Measurements from ENCODE around the gene TENM3.

TENM3 gene

GRCh38 chr4:182519528-182519927 lies 276.3 kb downstream of the TENM3 start:
- DNase-seq (ENCODE audit: low spot score): no peak

- no peak for DNase-seq (ENCODE audit: low spot score)
Observed at GRCh38 chr4:182521011-182521410, 277.8 kb downstream of the TENM3 start.

- DNase-seq (ENCODE audit: low spot score): no peak
Observed at GRCh38 chr4:182528819-182529218, 285.6 kb downstream of the TENM3 start.

GRCh38 chr4:182530451-182530850 lies 287.2 kb downstream of the TENM3 start:
- DNase-seq (ENCODE audit: low spot score): no peak

- no peak for DNase-seq (ENCODE audit: low spot score)
Observed at GRCh38 chr4:182531555-182532162, 288.5 kb downstream of the TENM3 start.

GRCh38 chr4:182532441-182532840 lies 289.2 kb downstream of the TENM3 start:
- DNase-seq (ENCODE audit: low spot score): no peak

GRCh38 chr4:182533964-182534363 lies 290.8 kb downstream of the TENM3 start:
- DNase-seq (ENCODE audit: low spot score): no peak

- no peak for DNase-seq (ENCODE audit: low spot score)
Observed at GRCh38 chr4:182536221-182536811, 293.1 kb downstream of the TENM3 start.

- no peak for DNase-seq (ENCODE audit: low spot score)
Observed at GRCh38 chr4:182537031-182537795, 294.0 kb downstream of the TENM3 start.

GRCh38 chr4:182538031-182538430 lies 294.8 kb downstream of the TENM3 start:
- DNase-seq (ENCODE audit: low spot score): no peak

GRCh38 chr4:182540496-182540895 lies 297.3 kb downstream of the TENM3 start:
- DNase-seq (ENCODE audit: low spot score): no peak

- DNase-seq (ENCODE audit: low spot score): no peak
Observed at GRCh38 chr4:182547435-182547834, 304.2 kb downstream of the TENM3 start.

- DNase-seq (ENCODE audit: low spot score): no peak
Observed at GRCh38 chr4:182548156-182548555, 305.0 kb downstream of the TENM3 start.

- DNase-seq (ENCODE audit: low spot score): no peak
Observed at GRCh38 chr4:182549356-182549755, 306.2 kb downstream of the TENM3 start.

GRCh38 chr4:182552948-182553347 lies 309.7 kb downstream of the TENM3 start:
- DNase-seq (ENCODE audit: low spot score): no peak

GRCh38 chr4:182553653-182554052 lies 310.5 kb downstream of the TENM3 start:
- no peak for DNase-seq (ENCODE audit: low spot score)

- no peak for DNase-seq (ENCODE audit: low spot score)
Observed at GRCh38 chr4:182554736-182555135, 311.5 kb downstream of the TENM3 start.

- no peak for DNase-seq (ENCODE audit: low spot score)
Observed at GRCh38 chr4:182555997-182556418, 312.8 kb downstream of the TENM3 start.

- no peak for DNase-seq (ENCODE audit: low spot score)
Observed at GRCh38 chr4:182556580-182556979, 313.4 kb downstream of the TENM3 start.

GRCh38 chr4:182560358-182560757 lies 317.2 kb downstream of the TENM3 start:
- DNase-seq (ENCODE audit: low spot score): no peak

- DNase-seq (ENCODE audit: low spot score): no peak
Observed at GRCh38 chr4:182562350-182562749, 319.1 kb downstream of the TENM3 start.

GRCh38 chr4:182564724-182565369 lies 321.6 kb downstream of the TENM3 start:
- DNase-seq (ENCODE audit: low spot score): no peak

GRCh38 chr4:182567119-182567518 lies 323.9 kb downstream of the TENM3 start:
- DNase-seq (ENCODE audit: low spot score): no peak

Data from HuH-7 (cell line).